Activated CD4-positive, alpha-beta T cell treated with anti-CD3 and anti-CD28 coated beads, Interleukin-10, Interleukin-2, amounts not matched to agents 100 ng/mL and 50 ng/mL, durations not matched to agents 16 hours and 8 hours (primary cell): ENCODE measurements around the gene ARHGDIA.

ENCODE experiments used
- DNase-seq: peaks from one replicate; pipeline ENCODE4 v3.0.0-alpha.2; 2020

The ARHGDIA gene

GRCh38 chr17:81905993-81906392 lies 34.9 kb upstream of the ARHGDIA start:
- no peak for DNase-seq

- no peak for DNase-seq
Observed at GRCh38 chr17:81905424-81905875, 34.3 kb upstream of the ARHGDIA start.

GRCh38 chr17:81904600-81905423 lies 33.7 kb upstream of the ARHGDIA start:
- no peak for DNase-seq

GRCh38 chr17:81903896-81904599 lies 32.9 kb upstream of the ARHGDIA start:
- DNase-seq = no peak

- no peak for DNase-seq
Observed at GRCh38 chr17:81903415-81903831, 32.3 kb upstream of the ARHGDIA start.

GRCh38 chr17:81902653-81903414 lies 31.7 kb upstream of the ARHGDIA start:
- DNase-seq = no peak

- DNase-seq = no peak
Observed at GRCh38 chr17:81902023-81902652, 31.0 kb upstream of the ARHGDIA start, which contains the start of gene NPB. Gene NPB, plus strand, starts transcription at chr17:81902238. Its CDS starts 40 bp downstream, at chr17:81902278.

GRCh38 chr17:81901167-81902022 lies 30.3 kb upstream of the ARHGDIA start:
- DNase-seq = no peak

GRCh38 chr17:81900181-81900820 lies 29.2 kb upstream of the ARHGDIA start:
- DNase-seq = no peak

- DNase-seq = no peak
Observed at GRCh38 chr17:81899514-81900166, 28.5 kb upstream of the ARHGDIA start.

GRCh38 chr17:81898885-81899284 lies 27.7 kb upstream of the ARHGDIA start:
- DNase-seq = no peak

- DNase-seq = no peak
Observed at GRCh38 chr17:81898029-81898866, 27.1 kb upstream of the ARHGDIA start.

GRCh38 chr17:81895400-81895799 lies 24.3 kb upstream of the ARHGDIA start:
- no peak for DNase-seq

- DNase-seq = no peak
Observed at GRCh38 chr17:81891303-81891552, 20.1 kb upstream of the ARHGDIA start.

- DNase-seq = no peak
Observed at GRCh38 chr17:81890447-81891302, 19.5 kb upstream of the ARHGDIA start.

GRCh38 chr17:81889602-81890001 lies 18.5 kb upstream of the ARHGDIA start:
- DNase-seq = no peak

GRCh38 chr17:81888988-81889595 lies 18.0 kb upstream of the ARHGDIA start:
- no peak for DNase-seq
